Astrocyte of the cerebellum (primary cell): ENCODE results near the gene COL4A2.
A peak's percentile ranks its signal among the peaks of the same experiment; 100 is the strongest.

ENCODE experiments used
- DNase-seq: peaks from one replicate; pipeline ENCODE4 v3.0.0-alpha.2; 2011; ENCODE audit warnings: low read depth
- H3K4me3 ChIP-seq: 2 replicates; pipeline ENCODE4 v1.5.1; 2011; ENCODE audit warnings: mild to moderate bottlenecking, low read depth, low read length, moderate library complexity
- CTCF ChIP-seq: IDR thresholded peaks from 2 replicates; pipeline ENCODE4 v1.5.1; 2012; ENCODE audit warnings: low read length, low read depth, moderate library complexity, mild to moderate bottlenecking; ENCODE audit errors: missing control alignments
- in situ Hi-C: cut with HindIII; loops from 2 replicates; pipeline ENCODE4 v1.10.0; 2017; ENCODE audit warnings: low sequenced_read_pairs

Gene COL4A2

GRCh38 chr13:110361365-110361911 is 54.4 kb downstream of the COL4A2 start:
- no peak for TF ChIP-seq CTCF
- no peak overlapping the region for H3K4me3 ChIP-seq
- in situ Hi-C loops, result no loop called here
- peak; percentile 57 for DNase-seq

GRCh38 chr13:110363010-110363409 is 55.9 kb downstream of the COL4A2 start:
- no peak overlapping the region for H3K4me3 ChIP-seq
- TF ChIP-seq CTCF, result no peak
- in situ Hi-C loops, result no loop called here
- no peak for DNase-seq

- in situ Hi-C loops, result no loop called here
These were observed 57.0 kb downstream of the COL4A2 start for GRCh38 chr13:110364081-110364480.

GRCh38 chr13:110365876-110366275 is 58.8 kb downstream of the COL4A2 start:
- H3K4me3 ChIP-seq, result no peak overlapping the region
- in situ Hi-C loops, result no loop called here
- no peak for TF ChIP-seq CTCF
- DNase-seq, result no peak

More at GRCh38 chr13:110364081-110364480, 57.0 kb downstream of the COL4A2 start:
- no peak for TF ChIP-seq CTCF
- no peak for DNase-seq
- H3K4me3 ChIP-seq, result no peak overlapping the region

- no peak for TF ChIP-seq CTCF
- in situ Hi-C loops, result no loop called here
- no peak overlapping the region for H3K4me3 ChIP-seq
- no peak for DNase-seq
These were observed 59.6 kb downstream of the COL4A2 start for GRCh38 chr13:110366733-110367132.

- in situ Hi-C loops, result no loop called here
- no peak for DNase-seq
- TF ChIP-seq CTCF, result no peak
- no peak overlapping the region for H3K4me3 ChIP-seq
These were observed 60.5 kb downstream of the COL4A2 start for GRCh38 chr13:110367620-110368019.
